ENCODE measurements around the gene TSN. TPM values are rescaled to one million over a fixed set of nuclear protein-coding genes. Genes with fewer than 3 reads are reported as not detected.
"Not testable (repeated sequence)": the region's sequence is repeated elsewhere in the genome, so short reads cannot be mapped to it uniquely, and the experiment has no call there.

TSN gene
- total and polyA plus RNA-seq, 2 donors (not counting 1 experiment from before 2014, with no cell fraction given): 40.0 to 50.4 TPM

DNA sequence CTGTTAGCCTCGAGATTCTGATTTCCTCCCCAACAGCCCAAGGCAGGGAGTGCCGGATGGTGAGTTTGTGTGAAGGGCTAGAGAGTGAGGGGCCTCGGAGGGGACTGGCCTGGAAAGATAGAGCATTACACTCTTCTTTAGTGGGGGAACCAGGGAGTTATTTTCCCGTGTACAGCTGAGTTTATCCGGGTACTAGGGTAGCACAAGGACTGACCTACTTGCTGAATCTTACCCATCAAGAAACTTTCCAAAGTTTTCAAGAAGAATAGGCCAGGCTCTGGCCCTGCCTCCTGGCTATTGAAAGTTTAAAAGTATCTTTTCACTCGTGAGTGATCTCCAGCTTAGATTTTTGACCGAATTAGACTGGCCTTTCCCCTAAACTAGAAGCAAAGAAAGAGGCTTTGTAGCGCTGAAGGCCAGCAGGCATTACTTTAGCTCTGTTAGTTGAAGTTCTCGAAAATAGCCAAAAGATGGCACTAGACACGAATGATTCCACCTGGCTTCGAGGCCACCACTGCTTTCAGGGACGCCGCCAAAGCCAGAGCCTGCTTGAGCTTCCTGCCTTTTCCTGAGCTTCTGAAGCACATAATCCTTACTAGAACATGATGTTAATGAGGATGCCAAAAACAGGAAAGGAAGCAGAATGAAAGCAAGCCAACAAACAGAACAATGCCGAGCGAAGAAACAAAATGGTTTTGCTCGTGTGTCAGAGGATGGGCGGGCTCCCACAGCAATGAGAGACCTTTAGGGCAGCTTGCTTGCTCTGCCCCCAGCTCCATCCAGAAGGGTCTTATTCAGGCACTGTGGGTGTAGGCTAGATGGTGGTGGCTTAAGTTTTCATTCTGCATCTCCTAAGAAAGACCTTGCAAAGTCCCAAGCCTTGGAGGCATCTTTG lies 55.8 kb downstream of the TSN start:
- no peaks in the 10 kb centered on the region for H3K79me2 ChIP-seq (ENCODE audit: control insufficient read depth, insufficient read depth, low read length)
- H3K9me3 ChIP-seq (ENCODE audit: control insufficient read depth, insufficient read depth, low read depth, low read length): no peaks in the 10 kb centered on the region
- H3K9ac ChIP-seq (ENCODE audit: insufficient read depth, low read length): no peak overlapping the region
- no peak overlapping the region for H3K4me3 ChIP-seq (replicated peaks in 1 of 4; ENCODE audit: control extremely low read depth in 1 of 4, insufficient read depth in 1 of 4, low read depth in 3 of 4, low read length in 4 of 4)
- H3K4me2 ChIP-seq (ENCODE audit: extremely low read depth, insufficient read depth, low read length): no peak overlapping the region
- H3K4me1 ChIP-seq (ENCODE audit: control insufficient read depth, extremely low read depth, insufficient read depth, low read length): no peaks in the 10 kb centered on the region
- no peaks in the 10 kb centered on the region for H3K36me3 ChIP-seq (ENCODE audit: control insufficient read depth, insufficient read depth, low read length)
- H2AFZ ChIP-seq (ENCODE audit: low read length): no peak overlapping the region
- no peaks in the 10 kb centered on the region for H4K20me1 ChIP-seq (ENCODE audit: control insufficient read depth, extremely low read depth, insufficient read depth, low read length)
- TF ChIP-seq EZH2 (IDR thresholded peaks at IDR 0.05; ENCODE audit: low read length, missing control alignments): no peak
- TF ChIP-seq, protein P1, sequence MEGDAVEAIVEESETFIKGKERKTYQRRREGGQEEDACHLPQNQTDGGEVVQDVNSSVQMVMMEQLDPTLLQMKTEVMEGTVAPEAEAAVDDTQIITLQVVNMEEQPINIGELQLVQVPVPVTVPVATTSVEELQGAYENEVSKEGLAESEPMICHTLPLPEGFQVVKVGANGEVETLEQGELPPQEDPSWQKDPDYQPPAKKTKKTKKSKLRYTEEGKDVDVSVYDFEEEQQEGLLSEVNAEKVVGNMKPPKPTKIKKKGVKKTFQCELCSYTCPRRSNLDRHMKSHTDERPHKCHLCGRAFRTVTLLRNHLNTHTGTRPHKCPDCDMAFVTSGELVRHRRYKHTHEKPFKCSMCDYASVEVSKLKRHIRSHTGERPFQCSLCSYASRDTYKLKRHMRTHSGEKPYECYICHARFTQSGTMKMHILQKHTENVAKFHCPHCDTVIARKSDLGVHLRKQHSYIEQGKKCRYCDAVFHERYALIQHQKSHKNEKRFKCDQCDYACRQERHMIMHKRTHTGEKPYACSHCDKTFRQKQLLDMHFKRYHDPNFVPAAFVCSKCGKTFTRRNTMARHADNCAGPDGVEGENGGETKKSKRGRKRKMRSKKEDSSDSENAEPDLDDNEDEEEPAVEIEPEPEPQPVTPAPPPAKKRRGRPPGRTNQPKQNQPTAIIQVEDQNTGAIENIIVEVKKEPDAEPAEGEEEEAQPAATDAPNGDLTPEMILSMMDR (conservative IDR thresholded peaks at IDR 0.05 in 1 of 2, IDR thresholded peaks at IDR 0.05 in 1 of 2; ENCODE audit: low read depth in 1 of 2, low read length in 2 of 2): peak; percentile 64 to 68
- no peak overlapping the region for H3K27ac ChIP-seq (ENCODE audit: insufficient read depth, low read length)
- peak; percentile 45 to 63 for DNase-seq (ENCODE audit: low read depth in 2 of 2)
- no peaks in the 10 kb centered on the region for H3K27me3 ChIP-seq (ENCODE audit: control insufficient read depth, insufficient read depth, low read length)

DNA sequence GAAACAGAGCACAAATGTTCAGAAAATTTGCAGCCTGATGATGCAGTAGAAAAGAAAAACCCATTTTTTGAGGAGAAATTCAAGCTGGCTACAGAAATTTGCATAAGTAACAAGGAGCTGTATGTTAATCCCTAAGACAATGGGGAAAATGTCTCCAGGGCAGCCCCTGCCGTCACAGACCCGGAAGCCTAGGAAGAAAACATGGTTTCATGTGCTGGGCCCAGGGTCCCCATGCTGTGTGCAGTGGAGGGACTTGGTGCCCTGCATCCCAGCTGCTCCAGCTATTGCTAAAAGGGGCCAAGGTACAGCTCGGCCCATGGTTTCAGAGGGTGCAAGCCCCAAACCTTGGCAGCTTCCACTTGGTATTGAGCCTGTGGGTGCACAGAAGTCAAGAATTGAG lies 57.6 kb downstream of the TSN start:
- H3K27me3 ChIP-seq (ENCODE audit: control insufficient read depth, insufficient read depth, low read length); H3K79me2 ChIP-seq (ENCODE audit: control insufficient read depth, insufficient read depth, low read length); H3K36me3 ChIP-seq (ENCODE audit: control insufficient read depth, insufficient read depth, low read length); H3K4me1 ChIP-seq (ENCODE audit: control insufficient read depth, extremely low read depth, insufficient read depth, low read length); H3K27ac ChIP-seq (ENCODE audit: insufficient read depth, low read length); H2AFZ ChIP-seq (ENCODE audit: low read length); H4K20me1 ChIP-seq (ENCODE audit: control insufficient read depth, extremely low read depth, insufficient read depth, low read length); H3K4me2 ChIP-seq (ENCODE audit: extremely low read depth, insufficient read depth, low read length); H3K4me3 ChIP-seq (replicated peaks in 1 of 4; ENCODE audit: control extremely low read depth in 1 of 4, insufficient read depth in 1 of 4, low read depth in 3 of 4, low read length in 4 of 4); H3K9me3 ChIP-seq (ENCODE audit: control insufficient read depth, insufficient read depth, low read depth, low read length); H3K9ac ChIP-seq (ENCODE audit: insufficient read depth, low read length); DNase-seq (ENCODE audit: low read depth in 2 of 2): not testable (repeated sequence)

DNA sequence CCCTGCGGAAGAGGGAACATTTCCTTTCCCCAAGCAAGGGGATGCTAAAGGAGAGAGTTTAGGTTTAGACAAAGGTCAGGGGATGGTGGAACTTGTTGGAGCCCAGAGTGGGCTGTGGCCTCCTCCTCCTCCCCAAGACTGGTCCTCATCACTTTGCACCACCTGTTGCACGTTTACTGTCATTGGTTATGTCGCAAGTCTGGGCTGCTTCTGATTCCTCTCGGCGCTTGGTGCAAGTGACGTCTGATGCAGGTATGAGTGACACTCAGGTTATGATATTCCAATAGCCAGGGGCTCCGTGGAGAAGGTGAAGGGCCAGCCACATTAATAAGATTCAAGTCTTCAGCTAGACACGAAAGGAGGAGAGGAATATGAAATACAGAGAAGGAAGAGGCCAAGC lies 59.8 kb downstream of the TSN start:
- H3K9me3 ChIP-seq (ENCODE audit: control insufficient read depth, insufficient read depth, low read depth, low read length): no peaks in the 10 kb centered on the region
- no peak for DNase-seq (ENCODE audit: low read depth in 2 of 2)
- H3K4me3 ChIP-seq (replicated peaks in 1 of 4; ENCODE audit: control extremely low read depth in 1 of 4, insufficient read depth in 1 of 4, low read depth in 3 of 4, low read length in 4 of 4): no peak overlapping the region
- H3K79me2 ChIP-seq (ENCODE audit: control insufficient read depth, insufficient read depth, low read length): no peaks in the 10 kb centered on the region
- no peaks in the 10 kb centered on the region for H3K27me3 ChIP-seq (ENCODE audit: control insufficient read depth, insufficient read depth, low read length)
- H2AFZ ChIP-seq (ENCODE audit: low read length): no peak overlapping the region
- TF ChIP-seq EZH2 (IDR thresholded peaks at IDR 0.05; ENCODE audit: low read length, missing control alignments): no peak
- TF ChIP-seq, protein P1 (conservative IDR thresholded peaks at IDR 0.05 in 1 of 2, IDR thresholded peaks at IDR 0.05 in 1 of 2; ENCODE audit: low read depth in 1 of 2, low read length in 2 of 2): no peak
- no peaks in the 10 kb centered on the region for H4K20me1 ChIP-seq (ENCODE audit: control insufficient read depth, extremely low read depth, insufficient read depth, low read length)
- H3K4me1 ChIP-seq (ENCODE audit: control insufficient read depth, extremely low read depth, insufficient read depth, low read length): no peaks in the 10 kb centered on the region
- H3K36me3 ChIP-seq (ENCODE audit: control insufficient read depth, insufficient read depth, low read length): no peaks in the 10 kb centered on the region
- no peak overlapping the region for H3K9ac ChIP-seq (ENCODE audit: insufficient read depth, low read length)
- H3K4me2 ChIP-seq (ENCODE audit: extremely low read depth, insufficient read depth, low read length): no peak overlapping the region
- H3K27ac ChIP-seq (ENCODE audit: insufficient read depth, low read length): no peak overlapping the region
